AG04450 (cell line): ENCODE data around the gene MAPRE3. TPM values are rescaled to one million over a fixed set of nuclear protein-coding genes. Genes with fewer than 3 reads are reported as not detected.

ENCODE experiments used
- CTCF ChIA-PET: fragments of 300-600, 350-600 bp; formaldehyde crosslinking; extraction: SDS; loops from one replicate; lab custom pipeline; 2022; ENCODE audit warnings: antibody characterized with exemption, inconsistent platforms; lab: Charles Lee
- POLR2A ChIA-PET: fragments of 350-600 bp; formaldehyde crosslinking; extraction: SDS; loops from one replicate; lab custom pipeline; 2021; ENCODE audit warnings: antibody characterized with exemption, inconsistent platforms; lab: Yijun Ruan, JAX
- DNase-seq: peaks from one replicate; pipeline ENCODE4 v3.0.0-alpha.2; 2011; ENCODE audit warnings: low read depth, low spot score
- H3K27ac ChIP-seq: one replicate; pipeline ENCODE4 v1.5.1; 2012; ENCODE audit warnings: low read depth, low read length, control low read depth
- H3K27me3 ChIP-seq: one replicate; pipeline ENCODE4 v1.6.0; 2012; ENCODE audit warnings: low read length; ENCODE audit not compliant: control insufficient read depth, insufficient read depth
- H3K4me3 ChIP-seq: 2 replicates; pipeline ENCODE4 v1.5.1; 2011; ENCODE audit warnings: mild to moderate bottlenecking, low read depth, low read length, control low read depth
- H3K9me3 ChIP-seq: 2 replicates; pipeline ENCODE4 v1.5.1; 2012; ENCODE audit warnings: low read length; ENCODE audit not compliant: control insufficient read depth, insufficient read depth
- polyA plus RNA-seq: library from polyadenylated mRNA; depleted of rRNA; stranded (reverse); fragments of >200 nt; gene quantifications from 2 replicates; pipeline ENCODE4 v1.2.3, GENCODE V29; 2011
- TF ChIP-seq, protein P1 (sequence below): IDR thresholded peaks from 2 replicates; pipeline ENCODE4 v1.5.1; 2011; ENCODE audit warnings: low read depth, low read length, control low read depth, inconsistent platforms

Gene MAPRE3
- polyA plus RNA-seq, 1 experiment, result 16.8 TPM

DNA sequence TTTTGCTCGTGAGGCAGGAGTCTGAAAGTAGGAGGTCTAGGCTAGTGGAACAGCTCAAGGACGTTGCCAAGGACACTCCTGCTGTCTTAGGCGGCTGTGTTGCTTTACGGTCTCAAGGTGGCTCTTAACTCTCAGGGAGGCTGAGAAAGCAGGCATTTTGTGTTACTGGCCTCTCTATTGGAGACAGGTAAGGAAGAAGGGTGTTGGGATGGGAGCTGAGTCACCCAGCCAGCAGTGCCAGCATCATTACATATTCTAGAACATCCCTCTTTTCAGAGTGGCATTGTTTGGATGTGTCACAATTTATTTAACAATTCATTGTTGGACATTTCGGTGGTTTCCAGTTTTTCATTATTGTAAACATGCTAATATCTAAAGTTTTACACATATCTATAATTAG is 31.5 kb downstream of the MAPRE3 start:
- TF ChIP-seq, protein P1, sequence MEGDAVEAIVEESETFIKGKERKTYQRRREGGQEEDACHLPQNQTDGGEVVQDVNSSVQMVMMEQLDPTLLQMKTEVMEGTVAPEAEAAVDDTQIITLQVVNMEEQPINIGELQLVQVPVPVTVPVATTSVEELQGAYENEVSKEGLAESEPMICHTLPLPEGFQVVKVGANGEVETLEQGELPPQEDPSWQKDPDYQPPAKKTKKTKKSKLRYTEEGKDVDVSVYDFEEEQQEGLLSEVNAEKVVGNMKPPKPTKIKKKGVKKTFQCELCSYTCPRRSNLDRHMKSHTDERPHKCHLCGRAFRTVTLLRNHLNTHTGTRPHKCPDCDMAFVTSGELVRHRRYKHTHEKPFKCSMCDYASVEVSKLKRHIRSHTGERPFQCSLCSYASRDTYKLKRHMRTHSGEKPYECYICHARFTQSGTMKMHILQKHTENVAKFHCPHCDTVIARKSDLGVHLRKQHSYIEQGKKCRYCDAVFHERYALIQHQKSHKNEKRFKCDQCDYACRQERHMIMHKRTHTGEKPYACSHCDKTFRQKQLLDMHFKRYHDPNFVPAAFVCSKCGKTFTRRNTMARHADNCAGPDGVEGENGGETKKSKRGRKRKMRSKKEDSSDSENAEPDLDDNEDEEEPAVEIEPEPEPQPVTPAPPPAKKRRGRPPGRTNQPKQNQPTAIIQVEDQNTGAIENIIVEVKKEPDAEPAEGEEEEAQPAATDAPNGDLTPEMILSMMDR, result no peak
- DNase-seq, result no peak
- Histone ChIP-seq H3K9me3 (no peaks in the 10 kb centered on the region), H3K4me3 (no peak overlapping the region), H3K27ac (no peak overlapping the region), H3K27me3 (no peaks in the 10 kb centered on the region)
- ChIA-PET POLR2A (no interaction called here), CTCF (interaction anchor here (1.0 kb wide), 1 partner anchor 15 kb away, joined by 6 read pairs; no protein-coding TSS in a partner anchor)

DNA sequence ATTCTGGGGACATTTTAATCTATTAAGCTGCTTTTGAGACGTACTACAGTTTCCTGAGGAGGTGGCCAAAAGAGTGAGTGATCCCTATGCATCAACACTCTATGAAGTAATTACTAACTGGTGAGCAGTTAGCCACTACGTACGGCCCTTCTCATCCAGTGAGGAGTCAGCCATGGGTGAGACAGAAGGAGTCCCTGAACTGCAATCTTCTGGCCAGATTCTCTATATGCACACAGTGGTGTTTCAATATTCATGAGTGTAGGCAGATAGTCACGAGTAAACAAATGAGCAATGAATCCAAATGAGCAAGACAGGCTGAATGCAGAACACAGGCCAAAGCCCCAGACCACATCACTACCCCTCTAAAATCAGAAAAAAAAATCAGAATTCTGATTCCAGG is 32.6 kb downstream of the MAPRE3 start:
- Histone ChIP-seq H3K4me3 (no peak overlapping the region), H3K27ac (no peak overlapping the region), H3K27me3 (no peaks in the 10 kb centered on the region), H3K9me3 (no peaks in the 10 kb centered on the region)
- ChIA-PET CTCF (no interaction called here), POLR2A (no interaction called here)
- TF ChIP-seq, protein P1, result no peak
- no peak for DNase-seq

DNA sequence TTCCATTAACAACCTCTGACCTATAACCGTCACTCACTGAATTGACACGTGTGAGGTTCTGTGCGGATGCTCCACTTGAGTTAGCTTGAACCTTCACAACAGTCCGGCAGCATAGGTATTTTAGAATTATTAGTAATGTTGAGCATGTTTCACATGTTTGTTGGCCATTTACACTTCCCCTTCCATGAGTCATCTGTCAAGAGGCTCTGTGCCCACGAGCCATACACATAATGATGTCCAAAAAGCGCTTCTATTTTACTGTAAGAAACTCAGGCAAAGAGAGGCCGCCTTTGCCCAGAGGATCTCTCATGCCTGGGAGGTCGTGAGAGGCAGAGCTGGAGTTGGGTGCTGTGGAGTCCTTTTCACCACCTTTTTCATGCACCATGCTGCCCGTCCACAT is 33.4 kb downstream of the MAPRE3 start:
- TF ChIP-seq, protein P1, result no peak
- H3K27ac ChIP-seq, result no peak overlapping the region
- POLR2A ChIA-PET, result interaction anchor here (0.5 kb wide), 1 partner anchor 58 kb away, joined by 5 read pairs; no protein-coding TSS in a partner anchor
- no peak overlapping the region for H3K4me3 ChIP-seq
- DNase-seq, result no peak
- H3K27me3 ChIP-seq, result no peaks in the 10 kb centered on the region
- no peaks in the 10 kb centered on the region for H3K9me3 ChIP-seq
- CTCF ChIA-PET, result interaction anchor here (0.8 to 0.9 kb wide), 2 partner anchors 42 to 44 kb away, joined by 3 to 4 read pairs; no protein-coding TSS in a partner anchor

DNA sequence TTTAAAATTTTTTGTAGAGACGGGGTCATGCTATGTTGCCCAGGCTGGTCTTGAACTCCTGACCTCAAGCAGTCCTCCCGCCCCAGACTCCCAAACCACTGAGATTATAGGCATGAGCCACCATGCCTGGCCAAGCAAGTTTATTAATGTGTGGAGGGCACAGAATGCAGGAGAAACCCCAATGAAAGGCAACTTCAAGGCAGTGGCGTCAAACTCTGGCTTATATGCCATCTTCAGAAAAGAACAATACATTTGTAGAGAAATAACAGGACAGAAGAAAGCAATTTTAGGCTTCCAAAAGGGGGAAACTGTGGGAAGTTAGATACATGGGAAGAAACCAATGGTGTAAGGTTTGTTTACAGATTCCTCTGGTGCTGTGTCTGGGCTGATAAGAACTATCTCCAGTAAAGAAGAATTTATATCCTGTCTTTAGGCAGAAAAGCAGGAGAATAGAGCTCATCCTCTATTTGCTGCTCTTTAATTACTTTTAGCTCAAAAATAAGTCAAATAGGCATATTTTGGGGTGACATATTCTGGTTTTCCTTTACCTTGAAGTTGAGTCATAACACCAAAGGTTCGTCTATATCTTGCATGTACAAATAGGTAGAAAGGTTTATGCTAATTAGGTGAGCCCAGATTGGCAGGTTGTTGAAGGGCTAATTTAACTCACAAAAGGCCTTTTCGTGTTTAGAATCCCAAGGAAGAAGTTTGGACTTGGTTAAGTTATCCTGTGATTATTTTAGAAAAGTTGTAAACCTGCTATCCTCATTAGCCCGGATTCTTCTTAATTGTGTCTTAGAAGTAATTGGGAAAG is 36.4 kb downstream of the MAPRE3 start:
- H3K27me3 ChIP-seq, result no peaks in the 10 kb centered on the region
- CTCF ChIA-PET, result interaction anchor here (0.6 to 1.4 kb wide), 3 partner anchors 10 to 45 kb away, joined by 3 to 7 read pairs (median 3); no protein-coding TSS in a partner anchor
- POLR2A ChIA-PET, result no interaction called here

More for the DNA sequence above, 36.4 kb downstream of the MAPRE3 start:
- Histone ChIP-seq H3K4me3 (no peak overlapping the region), H3K27ac (no peak overlapping the region), H3K9me3 (no peaks in the 10 kb centered on the region)
- TF ChIP-seq, protein P1, result no peak
- DNase-seq, result no peak
